Osteoblast (primary cell): ENCODE results near the gene TRIM66. TPM values are rescaled to one million over a fixed set of nuclear protein-coding genes. Genes with fewer than 3 reads are reported as not detected.

Source experiments
- DNase-seq: peaks from one replicate; pipeline ENCODE4 v3.0.0; 2011; ENCODE audit warnings: low spot score, mixed read lengths; ENCODE audit not compliant: insufficient read length; ENCODE audit errors: missing footprints
- H2AFZ ChIP-seq: 2 replicates; pipeline ENCODE4 v1.6.0; 2011; ENCODE audit warnings: mild to moderate bottlenecking, low read length
- H3K27ac ChIP-seq: 2 replicates; pipeline ENCODE4 v1.5.1; 2011; ENCODE audit warnings: mild to moderate bottlenecking, low read depth, low read length, moderate library complexity
- H3K27me3 ChIP-seq: 2 replicates; pipeline ENCODE4 v1.6.0; 2012; ENCODE audit warnings: mild to moderate bottlenecking, control low read depth, inconsistent platforms, low read length, moderate library complexity; ENCODE audit not compliant: insufficient read depth
- H3K36me3 ChIP-seq: 2 replicates; pipeline ENCODE4 v1.5.1; 2011; ENCODE audit warnings: mild to moderate bottlenecking, low read length, control low read depth, moderate library complexity; ENCODE audit not compliant: insufficient read depth
- H3K4me1 ChIP-seq: 2 replicates; pipeline ENCODE4 v1.5.1; 2011; ENCODE audit warnings: mild to moderate bottlenecking, low read length, control low read depth, moderate library complexity; ENCODE audit not compliant: insufficient read depth
- H3K4me2 ChIP-seq: 2 replicates; pipeline ENCODE4 v1.6.0; 2011; ENCODE audit warnings: mild to moderate bottlenecking, low read length; ENCODE audit not compliant: insufficient read depth
- H3K4me3 ChIP-seq: fragments of 200-600 bp; sonication (generic); 3 replicates; pipeline ENCODE4 v1.5.1; 2012; ENCODE audit warnings: mild to moderate bottlenecking, low read length, inconsistent platforms; ENCODE audit not compliant: insufficient read depth
- H3K79me2 ChIP-seq: 2 replicates; pipeline ENCODE4 v1.6.0; 2012; ENCODE audit warnings: mild to moderate bottlenecking, low read length, control low read depth, inconsistent platforms; ENCODE audit not compliant: insufficient read depth
- H3K9me3 ChIP-seq: 2 replicates; pipeline ENCODE4 v1.5.1; 2011; ENCODE audit warnings: low read depth, low read length, control low read depth
- H4K20me1 ChIP-seq: 2 replicates; pipeline ENCODE4 v1.6.0; 2012; ENCODE audit warnings: mild to moderate bottlenecking, low read length, control low read depth; ENCODE audit not compliant: insufficient read depth
- total RNA-seq: library from RNA; depleted of rRNA; stranded (reverse); fragments of >200 nt; gene quantifications from 2 replicates; pipeline ENCODE4 v1.2.3, GENCODE V29; 2012
- TF ChIP-seq, protein P1 (sequence below): IDR thresholded peaks from 2 replicates; pipeline ENCODE4 v1.5.1; 2011; ENCODE audit warnings: mild to moderate bottlenecking, low read depth, low read length, moderate library complexity; ENCODE audit errors: extremely low read depth

TRIM66 gene
- total RNA-seq, 1 donor: 9.0 TPM

DNA sequence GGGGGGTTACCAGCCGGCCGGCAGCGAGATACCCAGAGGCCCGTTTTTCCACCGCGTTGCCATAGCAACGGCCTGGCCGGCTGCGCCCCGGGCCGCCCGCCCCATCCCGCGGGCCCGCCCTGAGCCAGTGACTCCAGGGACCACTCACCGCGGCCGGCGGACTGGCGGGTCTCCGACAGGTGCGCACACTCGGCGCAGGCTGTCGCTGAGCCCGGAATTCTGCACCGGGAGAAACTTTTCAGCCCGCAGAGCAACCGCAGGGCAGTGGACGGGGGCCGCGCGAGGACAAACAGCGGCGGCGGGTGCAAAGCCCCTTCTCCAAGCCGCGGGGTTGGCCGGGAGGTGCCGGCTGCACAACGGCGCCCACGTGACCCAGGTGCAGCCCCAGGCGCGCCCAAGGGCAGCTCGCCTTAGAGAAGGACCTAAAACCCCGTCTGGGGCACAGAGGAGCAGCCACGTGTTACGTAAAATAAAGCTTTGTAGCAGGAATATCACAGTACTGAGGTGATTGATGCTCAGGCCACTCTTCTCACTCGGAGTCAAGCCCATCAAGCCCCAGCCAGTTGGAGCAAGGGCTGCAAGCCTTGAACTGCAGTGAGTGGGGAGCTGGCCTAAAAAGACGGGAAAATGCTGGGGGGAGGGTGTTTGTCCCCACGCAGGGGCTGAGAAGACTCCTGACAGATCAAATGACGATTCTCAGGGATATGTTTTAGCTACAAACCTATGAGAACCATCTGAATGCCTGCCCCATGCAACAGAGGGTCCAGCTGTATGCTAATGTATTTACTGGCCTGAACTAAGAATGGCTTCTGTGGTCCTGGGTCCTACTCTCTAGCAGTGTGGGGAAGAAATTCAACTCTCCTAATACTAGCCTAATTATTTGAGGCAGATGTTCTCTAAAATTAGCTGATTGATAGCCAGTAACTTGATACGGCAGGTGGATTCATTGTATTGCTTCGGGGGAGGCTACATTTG is 88.2 kb downstream of the TRIM66 start, which contains the start of gene STK33:
TSS of gene STK33 (minus strand) at position 294 of the 975 bp plus-strand sequence. CDS start 119,323 bp downstream, outside the sequence.
- Histone ChIP-seq H2AFZ (peak within 1 kb of the TSS; percentile 62), H3K27me3 (peaks cover 35% of the 10 kb centered on the region), H3K4me3 (peak within 1 kb of the TSS; percentile 69), H4K20me1 (no peaks in the 10 kb centered on the region), H3K79me2 (no peaks in the 10 kb centered on the region), H3K9me3 (no peaks in the 10 kb centered on the region), H3K4me1 (peaks cover 5% of the 10 kb centered on the region), H3K4me2 (peak within 1 kb of the TSS; percentile 77), H3K36me3 (no peaks in the 10 kb centered on the region), H3K27ac (no peak within 1 kb of the TSS)
- peak; percentile 68 for DNase-seq
- TF ChIP-seq, protein P1, sequence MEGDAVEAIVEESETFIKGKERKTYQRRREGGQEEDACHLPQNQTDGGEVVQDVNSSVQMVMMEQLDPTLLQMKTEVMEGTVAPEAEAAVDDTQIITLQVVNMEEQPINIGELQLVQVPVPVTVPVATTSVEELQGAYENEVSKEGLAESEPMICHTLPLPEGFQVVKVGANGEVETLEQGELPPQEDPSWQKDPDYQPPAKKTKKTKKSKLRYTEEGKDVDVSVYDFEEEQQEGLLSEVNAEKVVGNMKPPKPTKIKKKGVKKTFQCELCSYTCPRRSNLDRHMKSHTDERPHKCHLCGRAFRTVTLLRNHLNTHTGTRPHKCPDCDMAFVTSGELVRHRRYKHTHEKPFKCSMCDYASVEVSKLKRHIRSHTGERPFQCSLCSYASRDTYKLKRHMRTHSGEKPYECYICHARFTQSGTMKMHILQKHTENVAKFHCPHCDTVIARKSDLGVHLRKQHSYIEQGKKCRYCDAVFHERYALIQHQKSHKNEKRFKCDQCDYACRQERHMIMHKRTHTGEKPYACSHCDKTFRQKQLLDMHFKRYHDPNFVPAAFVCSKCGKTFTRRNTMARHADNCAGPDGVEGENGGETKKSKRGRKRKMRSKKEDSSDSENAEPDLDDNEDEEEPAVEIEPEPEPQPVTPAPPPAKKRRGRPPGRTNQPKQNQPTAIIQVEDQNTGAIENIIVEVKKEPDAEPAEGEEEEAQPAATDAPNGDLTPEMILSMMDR: no peak

DNA sequence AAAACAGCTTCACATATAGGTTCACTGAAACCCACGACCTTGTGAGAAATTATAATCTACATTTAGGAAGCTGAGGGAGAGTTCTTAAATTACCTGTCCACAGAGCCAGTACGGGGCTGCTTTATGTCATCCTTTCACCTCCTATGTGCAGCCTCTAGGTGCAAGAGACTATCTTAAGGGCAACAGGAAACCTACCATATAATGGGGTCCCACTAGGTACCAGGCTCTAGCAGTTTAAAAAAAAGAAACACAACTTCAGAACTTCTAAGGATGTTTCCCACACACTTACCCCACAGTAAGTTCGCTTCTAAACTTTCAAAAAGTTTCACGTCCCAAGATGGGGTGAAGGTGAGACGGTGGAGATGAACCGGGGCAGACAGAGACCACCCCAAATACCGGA is 89.0 kb downstream of the TRIM66 start:
- Histone ChIP-seq H4K20me1 (no peaks in the 10 kb centered on the region), H2AFZ (peak overlapping the region; percentile 62), H3K4me1 (peaks cover 5% of the 10 kb centered on the region), H3K27ac (no peak overlapping the region), H3K36me3 (no peaks in the 10 kb centered on the region), H3K27me3 (peaks cover 35% of the 10 kb centered on the region), H3K4me3 (peak overlapping the region; percentile 69), H3K9me3 (no peaks in the 10 kb centered on the region), H3K79me2 (no peaks in the 10 kb centered on the region), H3K4me2 (peak overlapping the region; percentile 77)
- TF ChIP-seq, protein P1: no peak
- peak; percentile 62 for DNase-seq

DNA sequence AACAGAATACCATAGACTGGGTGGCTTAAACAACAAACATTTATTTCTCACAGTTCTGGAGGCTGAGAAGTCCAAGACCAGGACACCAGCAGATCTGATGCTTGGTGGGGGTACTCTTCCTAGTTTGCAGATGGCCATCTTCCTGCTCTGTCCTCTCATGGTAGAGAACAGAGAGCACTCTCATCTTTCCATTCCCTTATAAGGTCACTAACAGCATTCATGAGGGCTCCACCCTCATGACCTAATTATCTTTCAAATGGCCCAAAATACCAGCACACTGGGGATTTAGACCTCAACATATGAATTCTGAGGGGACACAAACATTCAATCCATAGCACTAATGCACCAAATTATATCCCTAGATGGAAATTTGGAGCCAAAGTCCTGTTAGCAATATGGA is 94.5 kb downstream of the TRIM66 start:
- peaks cover 7% of the 10 kb centered on the region for H3K27me3 ChIP-seq
- no peak overlapping the region for H3K4me3 ChIP-seq
- no peaks in the 10 kb centered on the region for H3K9me3 ChIP-seq
- H3K79me2 ChIP-seq: no peaks in the 10 kb centered on the region
- TF ChIP-seq, protein P1: no peak
- no peak overlapping the region for H3K4me2 ChIP-seq
- no peak for DNase-seq
- no peaks in the 10 kb centered on the region for H3K36me3 ChIP-seq
- H3K27ac ChIP-seq: no peak overlapping the region
- peaks cover 7% of the 10 kb centered on the region for H3K4me1 ChIP-seq
- no peak overlapping the region for H2AFZ ChIP-seq
- H4K20me1 ChIP-seq: no peaks in the 10 kb centered on the region

DNA sequence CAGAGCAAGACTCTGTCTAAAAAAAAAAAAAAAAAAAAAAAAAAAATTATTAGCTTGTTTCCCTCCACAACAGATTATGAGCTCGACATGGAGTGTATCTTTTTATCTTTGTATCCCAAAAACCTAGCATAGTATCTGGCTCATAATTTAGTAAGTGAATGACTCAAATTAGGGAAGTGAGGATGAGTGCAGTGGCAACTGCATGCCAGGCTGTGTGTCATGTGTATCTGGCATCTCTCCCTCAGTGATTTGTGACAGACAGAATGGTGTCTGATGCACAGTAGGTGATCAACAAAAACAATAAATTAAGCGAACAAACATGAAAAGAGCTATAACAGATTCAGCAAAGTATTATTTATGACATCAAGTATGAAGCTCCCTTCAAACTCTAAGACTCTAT is 95.7 kb downstream of the TRIM66 start:
- no peaks in the 10 kb centered on the region for H3K9me3 ChIP-seq
- H3K27ac ChIP-seq: no peak overlapping the region
- no peaks in the 10 kb centered on the region for H4K20me1 ChIP-seq
- H3K27me3 ChIP-seq: peaks cover 3% of the 10 kb centered on the region
- H3K4me2 ChIP-seq: no peak overlapping the region
- TF ChIP-seq, protein P1: no peak
- no peak overlapping the region for H2AFZ ChIP-seq
- no peaks in the 10 kb centered on the region for H3K79me2 ChIP-seq
- DNase-seq: no peak
- H3K36me3 ChIP-seq: no peaks in the 10 kb centered on the region
- peaks cover 7% of the 10 kb centered on the region for H3K4me1 ChIP-seq
- no peak overlapping the region for H3K4me3 ChIP-seq
